GM19035 (cell line): ENCODE measurements around the gene DOCK2.

ENCODE experiments used
- ATAC-seq: cut with Tn5 transposase; IDR thresholded peaks from one replicate; pipeline ENCODE4 v1.9.1; 2021; ENCODE audit not compliant: unreplicated experiment

The DOCK2 gene

DNA sequence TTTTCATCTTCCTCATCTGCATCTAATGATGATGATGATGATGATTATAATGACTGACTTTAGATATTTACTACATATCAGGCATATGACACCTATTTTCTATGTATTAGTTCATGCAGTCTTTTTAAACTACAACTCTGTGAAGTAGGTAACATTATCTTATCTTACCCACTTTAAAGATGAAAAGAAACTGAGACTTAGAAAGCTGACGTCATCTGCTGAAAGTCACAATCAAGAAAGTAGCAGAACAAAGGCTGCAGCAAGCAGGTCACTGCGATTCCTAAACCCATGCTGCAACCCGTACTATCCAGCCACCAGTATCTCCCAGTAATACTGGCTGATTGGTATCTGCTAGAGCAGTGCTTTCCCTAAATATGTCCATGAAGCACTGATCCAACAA, 383.3 kb downstream of the DOCK2 start:
- ATAC-seq, result no peak

DNA sequence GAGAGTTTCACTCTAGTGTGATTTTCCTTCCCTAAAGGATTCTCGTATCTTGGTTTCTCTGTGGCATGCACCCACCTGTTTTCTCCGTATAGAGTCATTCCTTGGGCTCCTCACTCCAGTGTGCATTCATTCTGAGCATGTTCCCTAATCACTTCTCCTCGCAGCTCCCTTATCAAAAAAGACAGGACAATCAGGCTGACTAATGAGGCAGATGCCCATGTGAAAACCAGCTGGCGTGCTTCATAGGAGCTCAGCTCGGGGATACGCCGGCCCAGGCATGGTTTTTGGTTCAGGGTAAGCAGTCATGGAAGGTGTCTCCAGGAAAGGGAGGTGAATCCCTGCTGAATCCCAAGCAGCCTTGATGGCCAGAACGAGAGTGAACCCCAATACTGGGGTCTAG, 384.4 kb downstream of the DOCK2 start:
- ATAC-seq, result no peak

DNA sequence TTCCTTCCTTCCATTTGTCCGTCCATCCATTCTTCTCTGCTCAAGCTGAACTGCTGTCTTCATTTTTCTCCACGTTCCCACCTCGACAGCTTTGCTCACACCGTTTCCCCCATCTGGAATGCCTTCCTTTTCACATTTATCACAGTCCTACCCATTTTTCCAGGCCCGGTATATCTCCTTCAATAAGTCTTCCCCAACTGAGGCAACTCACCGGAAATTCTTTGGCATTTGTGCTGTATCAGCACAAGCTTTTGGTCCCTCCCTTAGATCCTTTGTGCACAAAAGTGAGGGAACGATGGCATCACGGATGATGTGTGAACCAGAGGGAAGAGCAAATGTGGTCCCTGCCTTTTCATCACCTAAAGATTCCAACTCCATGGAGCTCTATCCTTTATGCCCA, 388.8 kb downstream of the DOCK2 start:
- no peak for ATAC-seq

DNA sequence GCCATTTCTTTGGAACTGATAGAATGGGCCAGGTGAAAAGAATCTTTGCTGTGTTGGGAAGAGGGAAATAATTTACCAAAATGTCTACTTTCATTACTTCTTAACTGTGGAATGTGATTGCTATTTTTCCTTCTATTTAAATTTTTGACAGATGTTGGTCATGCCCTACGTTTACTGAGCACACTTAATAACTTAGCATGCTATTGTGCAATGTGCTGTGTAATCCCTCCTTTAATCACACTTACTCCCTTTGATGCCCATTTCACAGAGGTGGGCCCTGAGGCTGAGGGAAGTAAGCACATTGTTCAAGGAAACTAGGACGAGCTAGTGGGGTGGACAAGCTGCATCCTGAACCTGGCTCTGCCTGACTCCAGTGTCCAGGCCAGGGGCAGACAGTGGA, 391.0 kb downstream of the DOCK2 start:
- ATAC-seq, result no peak

DNA sequence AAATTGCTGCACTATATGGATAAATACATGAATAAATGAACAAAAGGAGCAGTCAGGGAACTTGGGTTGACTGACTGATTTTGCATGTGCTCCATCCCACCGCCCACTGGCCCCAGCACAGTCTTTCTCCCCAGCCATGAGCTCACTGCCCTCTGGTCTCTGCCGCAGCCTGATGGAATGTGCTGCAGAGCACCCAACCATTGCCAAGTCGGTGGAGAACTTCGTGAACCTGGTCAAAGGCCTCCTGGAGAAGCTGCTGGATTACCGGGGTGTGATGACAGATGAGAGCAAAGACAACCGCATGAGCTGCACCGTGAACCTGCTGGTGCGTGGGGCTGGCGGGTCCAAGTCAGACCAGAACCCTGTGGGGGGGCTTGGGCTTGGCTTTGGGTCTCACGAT, 397.2 kb downstream of the DOCK2 start:
- no peak for ATAC-seq

DNA sequence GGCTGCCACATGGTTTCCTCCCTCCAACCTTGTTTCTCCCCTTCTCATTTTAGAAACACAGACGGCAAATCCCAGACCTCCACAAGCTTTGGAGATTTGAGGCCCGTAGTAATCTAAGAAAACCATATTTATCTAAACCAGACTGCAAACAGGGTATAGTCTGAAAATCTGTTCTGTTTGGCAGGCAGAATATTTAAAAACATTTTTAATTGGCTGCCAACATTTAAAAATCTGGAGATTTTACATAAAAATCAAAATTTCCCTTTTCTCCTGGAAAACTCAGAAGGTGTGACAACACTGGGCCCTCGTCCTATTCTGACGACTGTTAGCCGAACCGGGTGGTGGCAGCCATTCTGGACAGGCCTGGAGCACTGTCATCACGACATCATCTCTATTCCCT, 401.2 kb downstream of the DOCK2 start:
- ATAC-seq, result no peak

DNA sequence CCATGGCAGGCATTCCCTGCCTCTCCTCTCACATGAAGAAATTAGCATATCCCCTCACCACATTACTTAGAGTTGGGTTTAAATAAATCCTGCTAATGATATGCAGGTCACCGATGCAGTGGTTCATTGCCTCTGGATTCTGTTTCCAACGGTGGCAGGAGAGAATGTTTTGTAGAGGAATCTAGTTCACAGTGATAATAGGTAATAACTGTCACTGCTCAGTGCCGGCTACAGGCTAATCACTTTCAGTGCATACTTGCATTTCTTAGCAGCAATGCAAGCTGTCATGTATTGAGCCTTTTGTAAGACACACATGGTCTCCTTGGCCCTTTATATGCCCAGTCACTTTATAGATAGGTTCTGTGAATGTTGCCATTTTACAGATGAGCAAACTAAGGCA, 402.8 kb downstream of the DOCK2 start:
- no peak for ATAC-seq

DNA sequence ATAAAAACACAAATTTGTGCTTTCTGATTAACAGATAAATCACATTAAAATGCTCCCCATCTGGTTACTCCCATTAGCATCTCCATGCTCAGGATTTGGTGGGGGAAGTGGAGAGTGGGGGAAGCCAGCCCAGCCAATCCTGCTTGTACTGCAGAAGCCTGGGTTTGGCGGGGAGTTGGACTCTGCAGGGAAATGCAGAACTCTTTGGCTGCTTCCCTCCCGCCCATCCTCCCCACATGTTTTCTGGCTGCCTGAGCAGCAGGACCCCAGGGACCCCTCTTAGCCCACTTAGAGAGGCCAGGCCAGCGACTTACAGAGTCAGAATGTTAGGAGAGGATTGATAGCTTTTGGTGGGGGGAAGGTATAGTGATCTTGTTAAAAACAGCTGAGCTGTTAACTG, 409.2 kb downstream of the DOCK2 start:
- ATAC-seq, result no peak

DNA sequence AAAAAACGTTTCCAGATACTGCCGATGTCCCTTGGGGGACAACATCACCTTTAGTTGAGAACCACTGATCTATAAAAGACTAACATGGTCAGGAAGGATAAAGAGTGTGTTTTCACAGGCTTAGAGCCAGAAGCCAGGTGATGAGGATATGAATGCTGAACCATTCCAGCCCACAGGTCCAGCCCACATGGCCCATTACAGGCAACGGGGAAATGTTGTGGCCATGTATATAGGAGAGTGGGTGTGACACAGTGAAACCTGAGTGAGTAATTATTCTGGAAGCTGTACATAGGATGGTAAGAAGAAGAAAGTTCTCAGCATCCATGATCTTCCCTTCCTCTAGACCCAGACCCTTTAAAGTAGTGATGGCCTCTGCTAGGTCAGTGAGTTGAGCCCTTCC, 412.6 kb downstream of the DOCK2 start:
- ATAC-seq, result no peak

DNA sequence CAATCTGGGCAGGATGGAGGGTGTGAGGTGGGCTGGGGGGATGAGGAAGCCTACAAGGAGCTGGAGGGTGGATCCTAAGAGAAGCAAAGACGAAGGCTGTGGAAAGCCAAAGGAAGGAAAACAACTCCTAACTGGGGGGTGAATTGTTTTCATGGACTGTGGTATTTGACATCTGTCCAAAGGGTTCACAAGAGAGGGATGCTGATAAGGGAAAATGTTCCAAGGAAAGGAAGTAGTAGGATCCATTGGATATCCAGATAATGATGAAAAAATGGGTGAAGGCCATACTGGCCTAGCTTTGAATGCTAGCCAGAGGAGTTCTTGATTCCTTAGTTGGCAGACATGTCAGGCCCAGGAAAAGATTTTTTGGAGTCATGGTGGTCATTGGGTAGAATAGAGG, 416.8 kb downstream of the DOCK2 start:
- ATAC-seq, result no peak

DNA sequence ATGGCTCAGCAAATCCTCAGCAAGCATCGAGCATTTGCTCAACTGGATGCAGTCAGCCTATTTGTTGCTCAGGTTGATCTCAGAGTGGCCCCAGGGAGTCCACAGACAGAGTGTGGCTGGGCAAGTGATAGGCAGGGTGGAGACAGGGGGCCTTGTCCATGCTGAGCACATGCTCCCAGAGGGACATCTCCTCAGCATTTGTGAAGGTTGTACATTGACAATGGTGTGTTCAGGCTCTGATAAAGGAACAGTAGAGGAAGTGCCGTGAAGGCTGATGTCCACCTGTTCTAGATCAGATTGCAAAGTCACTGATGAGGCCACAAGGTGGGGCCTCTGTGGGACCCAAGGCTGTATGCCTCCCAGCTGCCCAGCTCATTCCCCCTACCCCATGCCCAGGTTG, 418.5 kb downstream of the DOCK2 start:
- no peak for ATAC-seq

DNA sequence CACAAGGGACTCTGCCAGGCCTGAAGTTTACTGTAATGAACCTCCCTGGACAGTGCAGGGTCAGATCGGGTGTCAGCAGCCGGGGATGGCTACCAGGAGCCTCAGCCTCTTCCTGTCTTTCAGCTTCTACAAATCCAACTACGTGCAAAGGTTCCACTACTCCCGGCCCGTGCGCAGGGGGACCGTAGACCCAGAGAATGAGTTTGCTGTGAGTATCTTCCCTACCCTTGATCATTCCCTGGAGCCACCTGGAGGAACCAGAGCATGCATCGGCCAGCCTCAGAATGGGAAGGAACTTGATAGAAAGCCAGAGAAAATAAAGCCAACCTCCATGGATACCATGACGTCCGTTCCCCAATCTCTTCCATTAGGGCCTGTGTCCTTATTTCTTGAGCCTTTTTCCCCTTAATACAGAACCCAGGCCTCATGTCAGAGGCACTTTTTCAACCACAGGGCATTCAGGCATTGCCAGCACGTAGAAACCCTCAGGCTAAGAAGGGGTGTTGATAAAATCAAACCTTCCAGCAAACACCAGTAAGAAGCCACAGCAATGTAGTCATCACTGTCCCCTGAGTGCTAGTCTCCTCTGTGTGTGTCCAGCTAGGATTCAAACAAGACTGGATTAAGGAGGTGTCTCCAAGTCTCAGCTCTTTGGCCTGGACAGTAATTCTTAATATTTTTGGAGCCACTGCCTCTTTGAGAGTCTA, 419.6 kb downstream of the DOCK2 start:
- ATAC-seq, result no peak

DNA sequence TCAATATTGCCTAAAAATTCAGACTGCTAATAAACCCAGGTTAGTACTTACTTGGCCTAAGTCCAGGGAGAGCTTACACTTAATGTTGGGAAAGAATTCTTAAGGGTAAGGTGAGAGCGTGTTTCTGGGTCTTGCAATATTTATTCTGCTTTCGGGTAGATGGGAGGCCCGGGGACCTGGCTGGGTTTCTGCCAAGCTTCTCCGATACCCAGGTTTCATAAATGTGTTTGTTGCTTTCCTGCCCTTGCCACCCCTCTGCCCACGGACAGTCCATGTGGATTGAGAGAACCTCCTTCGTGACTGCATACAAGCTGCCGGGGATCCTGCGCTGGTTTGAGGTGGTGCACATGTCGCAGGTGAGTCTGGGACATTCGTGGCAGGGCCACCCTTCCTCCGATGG, 420.2 kb downstream of the DOCK2 start:
- ATAC-seq, result no peak

DNA sequence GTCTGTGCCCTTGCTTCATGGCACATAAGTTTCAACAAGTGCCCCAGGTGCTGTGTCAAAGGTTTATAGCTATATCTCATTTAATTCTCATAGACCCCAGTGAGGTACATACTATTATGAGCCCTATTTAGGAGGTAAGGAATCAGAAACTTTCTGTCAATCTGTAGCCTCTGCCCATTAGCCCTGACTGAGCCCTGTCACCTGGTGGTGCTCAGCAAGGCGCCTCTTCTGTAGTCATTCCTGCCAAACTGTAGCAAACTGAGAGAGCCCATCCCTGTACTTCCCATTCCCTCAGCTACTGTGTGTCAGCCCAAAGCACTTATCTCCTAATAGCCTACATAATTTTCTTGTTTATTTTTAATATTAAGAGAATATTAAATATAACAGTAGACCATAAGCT, 422.1 kb downstream of the DOCK2 start:
- ATAC-seq, result no peak

DNA sequence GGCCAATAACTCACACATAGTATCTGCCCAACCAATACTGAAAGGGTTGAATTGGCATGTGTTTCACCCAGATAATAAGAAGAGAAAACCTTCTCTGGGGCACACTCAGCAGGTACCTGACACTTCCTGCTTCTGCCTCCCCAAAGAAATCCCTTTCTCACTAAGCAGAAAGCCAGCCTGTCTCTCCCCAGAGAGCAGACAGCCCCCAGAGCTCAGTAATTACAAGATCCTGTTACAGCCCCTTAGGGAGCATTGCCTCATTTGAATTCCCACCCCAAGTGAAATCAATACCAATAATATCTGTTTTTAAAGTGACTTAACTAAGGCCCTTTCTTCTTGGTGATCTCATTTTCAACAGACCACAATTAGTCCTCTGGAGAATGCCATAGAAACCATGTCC, 430.1 kb downstream of the DOCK2 start:
- no peak for ATAC-seq

DNA sequence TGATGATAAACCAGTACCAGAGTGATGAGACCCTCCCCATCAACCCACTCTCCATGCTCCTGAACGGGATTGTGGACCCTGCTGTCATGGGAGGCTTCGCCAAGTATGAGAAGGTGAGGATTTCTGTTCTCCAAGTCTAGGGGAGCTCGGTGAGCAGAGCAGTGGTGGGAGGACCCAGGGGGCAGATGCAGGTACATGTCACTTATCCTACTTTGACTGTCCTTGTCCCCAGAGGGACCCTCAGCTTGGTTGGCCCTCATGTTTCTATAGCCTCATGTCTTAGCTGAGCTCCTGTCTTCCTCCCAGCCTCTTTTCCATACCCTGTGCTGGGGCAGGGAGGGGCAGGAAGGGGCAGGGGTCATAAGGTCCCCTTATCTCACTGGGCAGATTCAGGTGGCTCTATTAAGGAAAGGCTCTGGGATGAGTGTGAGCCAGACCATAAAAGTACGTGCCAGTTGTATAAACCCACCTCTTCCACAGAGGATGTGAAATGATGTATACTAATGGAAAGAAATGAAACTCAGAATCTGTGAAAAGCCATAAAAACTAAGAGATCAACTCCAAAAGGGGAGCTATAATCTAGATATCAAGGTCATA, 430.6 kb downstream of the DOCK2 start:
- no peak for ATAC-seq

DNA sequence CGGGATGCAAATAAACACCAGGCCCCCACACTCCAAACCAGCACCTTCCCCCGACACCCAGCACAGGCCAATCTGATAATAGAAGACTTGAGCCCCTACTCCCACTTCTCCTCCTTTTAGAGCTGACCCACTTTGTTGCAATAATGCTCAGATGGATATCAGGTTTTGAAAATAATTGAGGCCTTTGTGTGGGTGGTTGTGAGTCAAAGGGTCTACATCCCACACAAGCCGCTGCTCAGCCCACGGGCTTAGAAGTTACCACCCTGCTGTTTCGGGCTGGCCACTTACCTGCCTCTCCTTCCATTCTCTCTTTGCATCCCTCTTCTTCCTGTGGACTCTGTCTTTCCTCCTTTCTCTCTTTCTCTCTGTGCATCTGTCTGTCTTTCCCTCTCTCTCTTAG, 432.4 kb downstream of the DOCK2 start:
- ATAC-seq, result no peak

DNA sequence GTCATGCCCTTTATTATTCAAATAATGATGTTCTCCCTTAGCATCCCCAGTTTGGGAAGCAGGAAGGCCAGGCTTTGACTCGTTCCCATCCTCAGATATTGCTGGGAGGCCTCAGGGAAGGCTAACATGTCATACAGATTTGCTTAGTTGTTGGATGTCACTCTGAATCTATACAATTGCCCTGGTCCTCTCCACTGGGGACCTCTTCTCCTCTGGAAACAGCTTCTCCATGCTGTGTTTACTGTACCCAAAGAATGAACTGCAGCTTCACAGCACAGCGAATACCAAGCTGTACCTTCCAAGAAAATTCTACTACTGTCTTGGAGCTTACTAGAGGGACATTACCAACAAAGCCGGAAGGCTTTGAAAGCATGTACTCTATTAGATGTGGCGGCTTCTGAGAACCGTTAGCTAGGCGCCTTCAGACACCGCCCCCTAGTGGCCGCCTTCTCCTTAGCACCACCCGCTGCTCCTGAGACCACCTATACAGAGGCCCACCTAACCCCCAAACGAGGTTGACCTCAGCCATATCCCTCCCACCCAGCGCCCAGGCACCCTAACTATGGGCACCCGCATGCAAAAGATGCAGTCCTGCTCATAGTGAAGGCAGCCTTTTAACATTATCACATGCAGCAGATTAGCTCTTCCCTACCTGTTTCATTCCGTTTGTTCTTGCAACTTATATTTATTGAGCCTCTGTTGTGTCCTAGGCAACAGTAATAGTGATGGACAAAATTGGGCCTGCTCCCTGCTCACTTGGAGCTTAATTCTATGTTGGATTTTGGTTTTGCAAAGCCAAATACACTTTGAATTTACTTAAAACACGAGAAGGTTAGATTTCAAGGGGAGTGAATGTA, 433.7 kb downstream of the DOCK2 start:
- no peak for ATAC-seq

DNA sequence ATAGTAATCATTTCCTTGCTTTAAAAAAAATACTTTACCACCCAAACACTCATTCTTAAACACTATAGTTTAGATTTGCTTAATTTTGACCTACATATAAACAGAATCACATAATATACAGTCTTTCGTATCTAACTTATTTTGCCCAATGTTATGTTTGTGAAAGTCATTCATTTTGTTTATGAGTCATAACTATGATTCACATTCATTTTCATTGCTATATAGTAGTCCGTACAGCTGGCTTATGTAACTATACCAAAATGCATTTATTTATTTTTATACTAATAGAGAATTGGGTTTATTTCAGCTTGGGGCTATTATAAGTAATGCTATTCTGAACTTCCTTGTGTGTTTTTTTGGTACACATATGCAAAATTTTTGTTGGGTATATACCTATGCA, 434.7 kb downstream of the DOCK2 start:
- ATAC-seq, result no peak

DNA sequence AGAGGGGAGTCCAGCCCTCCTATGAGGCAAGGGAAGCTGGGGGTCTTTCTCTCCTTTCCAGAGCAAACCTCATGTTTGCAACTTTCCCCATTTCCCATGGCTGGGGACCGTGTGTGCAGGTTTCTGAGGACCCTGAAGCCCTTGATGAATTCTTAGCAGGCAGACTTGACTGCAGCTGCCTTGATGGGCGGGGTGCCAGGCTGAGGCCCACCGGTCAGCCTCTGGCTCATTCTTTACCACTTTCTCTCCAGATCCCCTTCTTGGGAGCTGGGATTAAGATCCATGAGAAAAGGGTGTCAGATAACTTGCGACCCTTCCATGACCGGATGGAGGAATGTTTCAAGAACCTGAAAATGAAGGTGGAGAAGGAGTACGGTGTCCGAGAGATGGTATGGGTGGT, 438.6 kb downstream of the DOCK2 start:
- no peak for ATAC-seq

DNA sequence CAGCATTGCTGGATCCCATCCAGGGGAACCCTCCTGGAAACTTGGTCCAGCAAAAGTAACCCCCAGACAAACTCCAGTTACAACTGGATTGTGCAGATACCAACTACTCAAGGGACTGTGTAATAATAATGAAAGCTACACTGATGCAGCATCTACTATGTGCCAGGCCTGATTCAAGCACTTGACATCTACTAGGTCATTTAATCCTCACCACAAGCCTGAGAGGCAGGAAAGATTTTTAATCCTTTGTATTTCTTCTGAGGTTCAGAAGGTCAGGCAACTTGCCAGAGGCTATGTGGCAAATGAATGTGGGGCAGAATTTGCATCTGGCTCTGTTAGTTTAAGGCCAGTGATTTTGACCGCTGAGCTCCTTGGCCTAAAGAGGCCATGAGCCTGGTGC, 439.1 kb downstream of the DOCK2 start:
- no peak for ATAC-seq

DNA sequence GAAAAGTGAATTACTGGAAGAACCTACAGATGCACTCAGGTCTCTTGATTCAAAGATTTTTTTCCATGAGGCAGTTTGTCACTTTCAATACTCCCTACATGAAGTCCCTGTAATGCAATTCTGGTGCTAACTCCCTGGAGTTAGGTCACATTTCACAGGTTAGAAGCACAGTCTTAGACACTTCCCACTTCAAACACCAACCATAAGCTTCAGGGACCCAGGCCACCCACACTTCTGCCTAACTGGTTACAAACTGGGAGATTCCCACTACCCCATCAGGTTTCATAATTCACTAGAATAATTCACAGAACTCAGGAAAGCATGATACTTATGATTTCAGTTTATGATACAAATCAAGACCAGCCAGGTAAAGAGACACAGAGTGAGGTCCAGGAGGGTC, 439.7 kb downstream of the DOCK2 start:
- no peak for ATAC-seq
